ENCODE data around the gene DISP3. TPM values are rescaled to one million over a fixed set of nuclear protein-coding genes. Genes with fewer than 3 reads are reported as not detected.

The DISP3 gene
- total and polyA plus RNA-seq, 7 donors: under 0.01 to 0.28 (median 0.16) TPM; not detected in 4

DNA sequence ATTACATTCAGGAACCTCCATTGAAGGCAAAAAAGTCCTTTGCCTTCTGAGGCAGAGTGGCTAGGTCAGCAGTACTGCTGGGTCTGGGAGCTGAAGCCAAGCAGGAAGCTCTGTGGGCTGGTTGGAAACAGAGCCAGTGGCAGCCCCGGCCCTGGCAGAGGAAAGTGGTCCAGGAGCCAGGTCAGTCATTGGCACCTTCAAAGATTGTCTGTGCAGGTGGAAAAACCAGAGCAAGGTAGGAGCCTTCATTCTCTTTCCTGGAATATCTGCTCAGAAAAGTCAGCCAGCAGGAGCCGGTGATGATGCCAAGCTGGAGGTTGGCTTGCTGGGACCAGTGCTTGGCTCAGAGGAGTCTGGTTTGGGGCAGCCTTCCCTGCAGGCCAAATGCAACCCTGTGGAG, 12.5 kb upstream of the DISP3 start:
- Histone ChIP-seq H3K27me3 (peaks cover 0 to 31% (median 0%) of the 10 kb centered on the region in 3 donors), H3K4me1 (no peaks in the 10 kb centered on the region), H3K27ac (no peak overlapping the region), H3K9me3 (no peaks in the 10 kb centered on the region), H3K36me3 (no peaks in the 10 kb centered on the region), H3K4me3 (no peak overlapping the region)
- TF ChIP-seq, protein P1, sequence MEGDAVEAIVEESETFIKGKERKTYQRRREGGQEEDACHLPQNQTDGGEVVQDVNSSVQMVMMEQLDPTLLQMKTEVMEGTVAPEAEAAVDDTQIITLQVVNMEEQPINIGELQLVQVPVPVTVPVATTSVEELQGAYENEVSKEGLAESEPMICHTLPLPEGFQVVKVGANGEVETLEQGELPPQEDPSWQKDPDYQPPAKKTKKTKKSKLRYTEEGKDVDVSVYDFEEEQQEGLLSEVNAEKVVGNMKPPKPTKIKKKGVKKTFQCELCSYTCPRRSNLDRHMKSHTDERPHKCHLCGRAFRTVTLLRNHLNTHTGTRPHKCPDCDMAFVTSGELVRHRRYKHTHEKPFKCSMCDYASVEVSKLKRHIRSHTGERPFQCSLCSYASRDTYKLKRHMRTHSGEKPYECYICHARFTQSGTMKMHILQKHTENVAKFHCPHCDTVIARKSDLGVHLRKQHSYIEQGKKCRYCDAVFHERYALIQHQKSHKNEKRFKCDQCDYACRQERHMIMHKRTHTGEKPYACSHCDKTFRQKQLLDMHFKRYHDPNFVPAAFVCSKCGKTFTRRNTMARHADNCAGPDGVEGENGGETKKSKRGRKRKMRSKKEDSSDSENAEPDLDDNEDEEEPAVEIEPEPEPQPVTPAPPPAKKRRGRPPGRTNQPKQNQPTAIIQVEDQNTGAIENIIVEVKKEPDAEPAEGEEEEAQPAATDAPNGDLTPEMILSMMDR (IDR thresholded peaks at IDR 0.05): no peak
- TF ChIP-seq POLR2A (IDR thresholded peaks at IDR 0.05): no peak
- intact Hi-C loops (cut with DNase I): no loop called here
- WGBS, 2 donors: 77 to 83% methylated on average over 2 of the region's 2 CpGs
- DNase-seq: no peak

DNA sequence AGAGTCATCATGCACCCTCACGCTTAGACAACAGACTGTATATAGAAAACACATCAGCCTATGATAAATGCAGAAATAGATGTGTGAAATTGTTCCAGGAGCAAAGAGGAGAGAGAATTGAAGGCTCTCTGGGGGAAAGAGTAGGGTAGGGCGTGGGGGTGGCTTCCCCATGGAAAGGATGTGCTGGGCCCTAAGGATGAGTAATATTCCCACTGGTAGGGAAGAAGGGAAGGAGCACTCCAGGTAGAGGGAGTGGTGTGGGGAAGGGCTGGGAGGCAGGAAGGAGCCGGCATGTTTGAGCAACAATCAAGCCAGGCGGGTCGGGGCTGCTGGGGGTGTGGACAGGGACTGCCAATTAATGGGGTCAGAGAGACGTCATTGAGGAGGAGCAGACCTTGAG, 10.1 kb upstream of the DISP3 start:
- no peak overlapping the region for H3K27ac ChIP-seq
- no peak for DNase-seq
- no peaks in the 10 kb centered on the region for H3K4me1 ChIP-seq
- intact Hi-C loops (cut with DNase I): no loop called here
- no peak overlapping the region for H3K4me3 ChIP-seq
- 34 to 50% methylated on average over 6 of the region's 6 CpGs for WGBS, 2 donors
- TF ChIP-seq POLR2AphosphoS5 (IDR thresholded peaks at IDR 0.05) (no peak), EP300 (IDR thresholded peaks at IDR 0.05) (no peak), POLR2A (IDR thresholded peaks at IDR 0.05) (no peak)
- TF ChIP-seq, protein P1 (IDR thresholded peaks at IDR 0.05): no peak
- no peaks in the 10 kb centered on the region for H3K9me3 ChIP-seq
- H3K27me3 ChIP-seq: peaks cover 0 to 13% (median 0%) of the 10 kb centered on the region in 3 donors
- no peaks in the 10 kb centered on the region for H3K36me3 ChIP-seq

DNA sequence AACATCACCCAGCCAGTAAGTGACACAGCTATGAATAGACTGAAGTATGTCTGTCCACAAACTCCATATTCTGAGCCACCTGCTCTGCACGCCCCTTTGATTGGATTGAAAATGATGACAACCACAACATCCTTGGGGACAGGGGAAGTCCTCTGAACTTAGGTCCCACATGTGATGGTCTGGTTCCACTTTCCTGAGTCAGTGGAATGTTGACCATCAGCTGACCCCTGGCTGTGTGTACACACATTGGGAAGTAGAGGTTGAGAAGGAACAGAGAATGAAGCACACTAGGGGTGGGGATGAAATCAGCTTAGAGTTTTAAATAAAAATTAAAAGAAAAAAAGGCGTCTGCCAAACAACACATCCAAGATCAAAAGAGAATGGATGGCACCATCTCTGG, 8.0 kb upstream of the DISP3 start:
- Histone ChIP-seq H3K27me3 (peaks cover 0 to 26% (median 0%) of the 10 kb centered on the region in 3 donors), H3K9me3 (no peaks in the 10 kb centered on the region), H3K4me3 (no peak overlapping the region), H3K36me3 (no peaks in the 10 kb centered on the region), H3K4me1 (no peaks in the 10 kb centered on the region), H3K27ac (no peak overlapping the region)
- no peak for TF ChIP-seq EP300 (IDR thresholded peaks at IDR 0.05)
- TF ChIP-seq POLR2A (IDR thresholded peaks at IDR 0.05): no peak
- TF ChIP-seq POLR2AphosphoS5 (IDR thresholded peaks at IDR 0.05): no peak
- TF ChIP-seq, protein P1 (IDR thresholded peaks at IDR 0.05): no peak
- 52 to 67% methylated on average over 2 of the region's 2 CpGs for WGBS, 2 donors
- intact Hi-C loops (cut with DNase I): no loop called here
- no peak for DNase-seq

DNA sequence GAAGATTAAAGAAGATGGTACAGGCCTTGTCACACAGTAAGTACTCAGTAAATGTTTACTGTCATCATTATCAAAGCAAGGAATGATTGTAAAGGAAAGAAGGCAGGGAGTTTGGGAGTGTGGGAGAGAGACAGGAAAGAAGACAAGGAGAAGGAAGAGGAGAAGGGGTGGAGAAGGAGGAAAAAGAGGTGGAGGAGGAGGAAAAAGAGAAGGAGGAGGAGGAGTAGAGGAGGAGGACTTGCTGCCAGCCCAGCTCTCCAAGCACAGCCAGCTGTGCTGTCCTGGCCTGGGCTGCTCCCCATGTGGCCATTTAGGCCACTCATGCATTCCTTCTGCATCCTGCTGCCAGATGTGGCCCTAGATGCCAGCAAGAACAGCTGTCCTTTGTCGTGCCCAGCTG, 7.5 kb upstream of the DISP3 start:
- no peak overlapping the region for H3K27ac ChIP-seq
- H3K4me3 ChIP-seq: no peak overlapping the region
- no peak for TF ChIP-seq POLR2AphosphoS5 (IDR thresholded peaks at IDR 0.05)
- H3K9me3 ChIP-seq: no peaks in the 10 kb centered on the region
- H3K4me1 ChIP-seq: no peaks in the 10 kb centered on the region
- no peak for DNase-seq
- H3K27me3 ChIP-seq: peaks cover 0 to 32% (median 0%) of the 10 kb centered on the region in 3 donors
- WGBS, 2 donors: 49 to 56% methylated on average over 1 of the region's 1 CpG
- no peaks in the 10 kb centered on the region for H3K36me3 ChIP-seq
- intact Hi-C loops (cut with DNase I): no loop called here

DNA sequence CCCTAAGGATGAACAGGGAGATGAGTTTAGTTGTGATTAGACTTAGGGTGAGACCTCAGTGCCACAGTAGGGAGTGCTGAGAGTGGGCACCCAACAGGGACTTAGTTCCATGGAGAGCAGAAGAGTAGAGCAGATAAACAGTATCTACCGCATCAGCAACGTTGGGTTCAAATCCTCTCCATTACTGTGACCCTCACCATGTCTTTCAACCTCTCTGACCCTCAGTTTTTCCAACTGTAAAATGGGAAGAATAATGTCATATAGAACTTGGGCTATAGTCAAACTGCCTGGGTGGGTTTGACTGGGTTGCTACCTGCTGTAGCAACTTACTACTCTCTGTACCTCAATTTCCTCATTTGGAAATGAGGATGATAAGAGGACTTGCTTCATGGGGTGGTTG, 6.7 kb upstream of the DISP3 start:
- no peaks in the 10 kb centered on the region for H3K36me3 ChIP-seq
- no peak overlapping the region for H3K27ac ChIP-seq
- DNase-seq: no peak
- intact Hi-C loops (cut with DNase I): no loop called here
- no peaks in the 10 kb centered on the region for H3K9me3 ChIP-seq
- 86 to 89% methylated on average over 2 of the region's 2 CpGs for WGBS, 2 donors
- H3K27me3 ChIP-seq: peaks cover 0 to 40% (median 5%) of the 10 kb centered on the region in 3 donors
- TF ChIP-seq POLR2AphosphoS5 (IDR thresholded peaks at IDR 0.05) (no peak), POLR2A (IDR thresholded peaks at IDR 0.05) (no peak), EP300 (IDR thresholded peaks at IDR 0.05) (no peak)
- TF ChIP-seq, protein P1 (IDR thresholded peaks at IDR 0.05): no peak
- no peak overlapping the region for H3K4me3 ChIP-seq
- no peaks in the 10 kb centered on the region for H3K4me1 ChIP-seq
